Muscle layer of duodenum (tissue), 2 donors: ENCODE measurements around the gene COL27A1.
"Not testable (repeated sequence)": the region's sequence is repeated elsewhere in the genome, so short reads cannot be mapped to it uniquely, and the experiment has no call there.

ENCODE experiments used
- H3K27ac ChIP-seq: one replicate; pipeline ENCODE4 v1.7.0; 2013; ENCODE audit warnings: mild to moderate bottlenecking, low read length
- H3K27me3 ChIP-seq: one replicate; pipeline ENCODE4 v1.7.0; 2013; ENCODE audit warnings: low read depth, mild to moderate bottlenecking, control low read depth, low read length
- H3K36me3 ChIP-seq, 2 donors: one replicate each; pipeline ENCODE4 v1.7.0; 2013; ENCODE audit warnings: low read length in 2 of 2, control low read depth in 1 of 2, mild to moderate bottlenecking in 1 of 2; ENCODE audit not compliant: insufficient read depth in 2 of 2, control insufficient read depth in 1 of 2
- H3K4me1 ChIP-seq, 2 donors: one replicate each; pipeline ENCODE4 v1.7.0; 2013; ENCODE audit warnings: low read length in 2 of 2, mild to moderate bottlenecking in 2 of 2, control low read depth in 1 of 2, moderate library complexity in 1 of 2; ENCODE audit not compliant: insufficient read depth in 2 of 2, control insufficient read depth in 1 of 2
- H3K4me3 ChIP-seq, 2 donors: one replicate each; pipeline ENCODE4 v1.7.0; 2013; ENCODE audit warnings: low read length in 2 of 2, low read depth in 1 of 2, mild to moderate bottlenecking in 1 of 2
- H3K9me3 ChIP-seq, 2 donors: one replicate each; pipeline ENCODE4 v1.7.0; 2013; ENCODE audit warnings: low read length in 2 of 2, control low read depth in 1 of 2, mild to moderate bottlenecking in 1 of 2; ENCODE audit not compliant: control insufficient read depth in 1 of 2
- donor health status: healthy.

COL27A1 gene

DNA sequence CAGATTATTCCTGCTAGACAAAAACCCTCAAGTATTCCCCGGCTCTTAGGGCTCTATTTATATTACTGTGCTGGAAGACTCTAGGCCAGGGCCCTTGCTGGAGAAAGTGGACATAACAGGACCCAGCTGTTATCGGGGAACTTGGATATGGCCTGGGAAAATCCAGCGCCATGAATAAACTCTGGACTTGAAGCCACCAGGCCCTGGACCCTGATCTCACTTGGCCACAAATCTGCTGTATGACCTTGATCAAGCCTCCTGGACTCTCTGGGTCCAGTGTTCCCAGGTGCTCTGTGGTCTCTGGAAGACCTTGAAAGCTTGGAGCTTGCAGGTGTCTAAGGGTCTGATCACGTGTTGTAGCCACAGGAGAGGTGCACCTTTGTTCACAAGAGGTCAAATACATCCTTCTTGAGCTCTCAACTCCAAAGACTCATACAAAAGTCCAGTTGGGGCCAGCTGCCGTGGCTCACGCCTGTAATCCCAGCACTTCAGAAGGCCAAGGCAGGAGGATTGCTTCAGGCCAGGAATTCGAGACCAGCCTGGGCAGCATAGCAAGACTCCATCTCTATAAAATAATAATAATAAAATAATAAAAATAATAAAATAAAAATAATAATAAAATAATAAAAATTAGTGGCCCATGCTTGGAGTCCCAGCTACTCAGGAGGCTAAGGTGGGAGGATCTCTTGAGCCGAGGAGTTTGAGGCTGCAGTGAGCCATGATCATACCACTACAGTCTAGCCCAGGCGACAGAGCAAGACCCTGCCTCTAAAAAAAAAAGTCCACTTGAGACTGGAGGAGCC, 26.5 kb downstream of the COL27A1 start:
- Histone ChIP-seq H3K4me3 (no peak overlapping the region), H3K27me3 (no peaks in the 10 kb centered on the region), H3K36me3 (no peaks in the 10 kb centered on the region), H3K27ac (peak overlapping the region; percentile 35), H3K4me1 (peaks cover 15 to 45% of the 10 kb centered on the region in 2 donors), H3K9me3 (no peaks in the 10 kb centered on the region)

- no peaks in the 10 kb centered on the region for H3K27me3 ChIP-seq
- no peaks in the 10 kb centered on the region for H3K9me3 ChIP-seq
- H3K27ac ChIP-seq, result no peak overlapping the region
- peaks cover 11 to 34% of the 10 kb centered on the region in 2 donors for H3K4me1 ChIP-seq
- H3K4me3 ChIP-seq, result no peak overlapping the region
- no peaks in the 10 kb centered on the region for H3K36me3 ChIP-seq
Observed at GRCh38 chr9:114183006-114183405, 27.7 kb downstream of the COL27A1 start.

- Histone ChIP-seq H3K4me1 (peaks cover under 1 to 23% of the 10 kb centered on the region in 2 donors), H3K27ac (no peak overlapping the region), H3K27me3 (no peaks in the 10 kb centered on the region), H3K36me3 (no peaks in the 10 kb centered on the region), H3K9me3 (no peaks in the 10 kb centered on the region), H3K4me3 (no peak overlapping the region)
Observed at GRCh38 chr9:114184071-114184470, 28.7 kb downstream of the COL27A1 start.

- H3K27ac ChIP-seq, result no peak overlapping the region
- no peaks in the 10 kb centered on the region for H3K36me3 ChIP-seq
- H3K27me3 ChIP-seq, result no peaks in the 10 kb centered on the region
- no peak overlapping the region for H3K4me3 ChIP-seq
- no peaks in the 10 kb centered on the region for H3K9me3 ChIP-seq
- peaks cover 0 to 18% of the 10 kb centered on the region in 2 donors for H3K4me1 ChIP-seq
Observed at GRCh38 chr9:114184866-114185265, 29.5 kb downstream of the COL27A1 start.

- Histone ChIP-seq H3K4me3 (no peak overlapping the region), H3K4me1 (peaks cover 0 to 9% of the 10 kb centered on the region in 2 donors), H3K36me3 (no peaks in the 10 kb centered on the region), H3K27ac (no peak overlapping the region), H3K9me3 (no peaks in the 10 kb centered on the region), H3K27me3 (no peaks in the 10 kb centered on the region)
Observed at GRCh38 chr9:114185570-114186490, 30.5 kb downstream of the COL27A1 start.

GRCh38 chr9:114186605-114187289, 31.4 kb downstream of the COL27A1 start:
- Histone ChIP-seq H3K36me3 (no peaks in the 10 kb centered on the region), H3K9me3 (no peaks in the 10 kb centered on the region), H3K27ac (no peak overlapping the region), H3K27me3 (no peaks in the 10 kb centered on the region), H3K4me3 (no peak overlapping the region), H3K4me1 (peaks cover 0 to under 1% of the 10 kb centered on the region in 2 donors)

GRCh38 chr9:114187827-114188226, 32.5 kb downstream of the COL27A1 start:
- H3K27ac ChIP-seq, result no peak overlapping the region
- no peaks in the 10 kb centered on the region for H3K36me3 ChIP-seq

DNA sequence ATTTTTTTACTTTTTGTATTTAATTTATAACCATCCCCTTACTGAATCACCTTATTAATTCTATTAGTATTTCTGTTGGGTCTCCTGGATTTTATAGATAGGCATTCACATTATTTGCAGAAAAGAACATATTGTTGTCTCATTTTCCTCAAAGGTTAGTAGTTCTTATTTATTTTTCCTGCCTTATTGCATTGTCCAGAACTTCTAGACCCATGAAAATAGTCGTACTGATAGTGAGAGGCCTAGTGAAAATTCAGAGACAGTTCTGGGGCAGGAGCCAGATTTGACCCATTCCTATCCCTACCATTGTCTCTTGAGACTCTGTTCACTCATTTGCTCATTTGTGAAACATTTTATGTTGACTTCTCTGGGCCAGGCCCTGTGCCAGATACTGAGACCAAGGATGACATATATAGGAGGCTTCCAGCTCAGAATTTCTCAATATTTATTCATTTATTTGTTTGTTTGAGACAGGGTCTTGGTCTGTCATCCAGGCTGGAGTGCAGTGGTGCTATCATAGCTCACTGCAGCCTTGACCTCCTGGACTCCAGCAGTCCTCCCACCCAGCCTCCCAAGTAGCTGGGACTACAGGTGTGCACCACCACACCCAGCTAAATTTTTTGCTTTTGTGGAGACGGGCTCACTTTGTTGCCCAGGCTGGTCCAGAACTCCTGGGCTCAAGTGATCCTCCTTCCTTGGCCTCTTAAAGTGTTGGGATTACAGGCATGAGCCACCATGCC, 34.7 kb downstream of the COL27A1 start:
- Histone ChIP-seq H3K27ac (no peak overlapping the region), H3K4me1 (peaks cover 0 to 5% of the 10 kb centered on the region in 2 donors), H3K36me3 (no peaks in the 10 kb centered on the region), H3K9me3 (no peaks in the 10 kb centered on the region), H3K4me3 (no peak overlapping the region), H3K27me3 (no peaks in the 10 kb centered on the region)

More at GRCh38 chr9:114187827-114188226, 32.5 kb downstream of the COL27A1 start:
- Histone ChIP-seq H3K9me3 (no peaks in the 10 kb centered on the region), H3K4me3 (no peak overlapping the region), H3K27me3 (no peaks in the 10 kb centered on the region), H3K4me1 (peaks cover 0 to 5% of the 10 kb centered on the region in 2 donors)

DNA sequence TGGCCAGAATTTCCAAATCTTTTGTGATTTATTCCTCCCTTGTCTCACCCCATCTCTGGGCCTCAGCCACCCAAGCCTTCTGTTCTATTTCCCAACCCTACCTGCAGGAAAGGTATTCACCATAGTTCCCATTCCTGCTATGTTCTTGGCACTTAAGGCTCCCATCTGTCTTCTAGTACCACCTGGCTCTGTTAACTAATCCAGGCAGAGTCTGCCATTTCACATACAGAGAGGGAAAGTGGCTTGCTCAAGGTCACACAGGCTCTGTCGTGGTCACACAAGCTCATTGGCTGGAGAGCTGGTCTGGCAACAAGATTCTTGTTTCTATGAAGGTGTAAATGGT, 35.2 kb downstream of the COL27A1 start:
- Histone ChIP-seq H3K4me3 (no peak overlapping the region), H3K27me3 (no peaks in the 10 kb centered on the region), H3K4me1 (peaks cover 0 to 5% of the 10 kb centered on the region in 2 donors), H3K36me3 (no peaks in the 10 kb centered on the region), H3K9me3 (no peaks in the 10 kb centered on the region), H3K27ac (no peak overlapping the region)

DNA sequence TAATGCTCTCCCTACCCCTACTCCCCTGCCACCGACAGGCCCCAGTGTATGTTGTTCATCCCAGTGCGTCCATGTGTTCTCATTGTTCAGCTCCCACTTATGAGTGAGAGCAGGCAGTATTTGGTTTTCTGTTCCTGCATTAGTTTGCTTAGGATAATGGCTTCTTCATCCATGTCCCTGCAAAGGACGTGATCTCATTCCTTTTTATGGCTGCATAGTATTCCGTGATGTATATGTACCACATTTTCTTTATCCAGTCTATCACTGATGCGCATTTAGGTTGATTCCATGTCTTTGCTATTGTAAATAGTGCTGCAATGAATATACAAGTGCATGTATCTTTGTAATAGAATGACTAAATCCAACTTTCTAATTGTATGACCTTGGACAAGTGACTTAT, 36.1 kb downstream of the COL27A1 start:
- not testable (repeated sequence) for H3K4me1 ChIP-seq, H3K27ac ChIP-seq, H3K36me3 ChIP-seq, H3K27me3 ChIP-seq, H3K9me3 ChIP-seq, H3K4me3 ChIP-seq
